Keratinocyte (primary cell): ENCODE measurements around the gene BMPER. TPM values are rescaled to one million over a fixed set of nuclear protein-coding genes. Genes with fewer than 3 reads are reported as not detected.

ENCODE experiments used
- DNase-seq: peaks from one replicate; pipeline ENCODE4 v3.0.0-alpha.2; 2011; ENCODE audit warnings: low read depth, missing footprints, low spot score
- FAIRE-seq: peaks from 2 replicates; lab custom pipeline; 2011; peaks lifted over from hg19 to GRCh38; lab: Jason Lieb, UNC
- H2AFZ ChIP-seq: 2 replicates; pipeline ENCODE4 v1.6.0; 2012; ENCODE audit warnings: low read length, control low read depth, inconsistent platforms; ENCODE audit not compliant: control insufficient read depth
- H3K27ac ChIP-seq: 2 replicates; pipeline ENCODE4 v1.5.1; 2011; ENCODE audit warnings: low read length; ENCODE audit not compliant: control insufficient read depth, insufficient read depth
- H3K27me3 ChIP-seq: 3 replicates; pipeline ENCODE4 v1.6.0; 2011; ENCODE audit warnings: low read length; ENCODE audit not compliant: control insufficient read depth, insufficient read depth; ENCODE audit errors: extremely low read depth
- H3K36me3 ChIP-seq, 2 experiments: 2 replicates in 1 of 2; 3 replicates in 1 of 2; pipeline ENCODE4 v1.5.1; 2011; ENCODE audit warnings: low read length in 2 of 2, mild to moderate bottlenecking in 1 of 2; ENCODE audit not compliant: control insufficient read depth in 2 of 2, insufficient read depth in 2 of 2; ENCODE audit errors: extremely low read depth in 1 of 2
- H3K4me1 ChIP-seq: 3 replicates; pipeline ENCODE4 v1.5.1; 2011; ENCODE audit warnings: low read length; ENCODE audit not compliant: control insufficient read depth, insufficient read depth; ENCODE audit errors: extremely low read depth
- H3K4me2 ChIP-seq: 3 replicates; pipeline ENCODE4 v1.6.0; 2011; ENCODE audit warnings: low read depth, low read length; ENCODE audit not compliant: control insufficient read depth, insufficient read depth; ENCODE audit errors: extremely low read depth
- H3K4me3 ChIP-seq, 3 experiments: fragments of 200-600 bp in 1 of 3; sonication (generic) in 1 of 3; 2 replicates in 2 of 3; 3 replicates in 1 of 3; pipeline ENCODE4 v1.5.1; 2011 to 2016; ENCODE audit warnings: low read length in 3 of 3, mild to moderate bottlenecking in 3 of 3, control low read depth in 2 of 3, inconsistent platforms in 1 of 3, low read depth in 1 of 3, mixed read lengths in 1 of 3, mixed run types in 1 of 3, moderate library complexity in 1 of 3; ENCODE audit not compliant: control insufficient read depth in 2 of 3, insufficient read depth in 2 of 3; ENCODE audit errors: extremely low read depth in 1 of 3
- H3K79me2 ChIP-seq: 2 replicates; pipeline ENCODE4 v1.6.0; 2012; ENCODE audit warnings: low read length; ENCODE audit not compliant: control insufficient read depth, insufficient read depth
- H3K9ac ChIP-seq: 3 replicates; pipeline ENCODE4 v1.6.0; 2011; ENCODE audit warnings: low read length; ENCODE audit not compliant: control insufficient read depth, insufficient read depth; ENCODE audit errors: extremely low read depth
- H3K9me1 ChIP-seq: 3 replicates; pipeline ENCODE4 v1.6.0; 2011; ENCODE audit warnings: low read length; ENCODE audit not compliant: control insufficient read depth, insufficient read depth; ENCODE audit errors: extremely low read depth
- H3K9me3 ChIP-seq: 2 replicates; pipeline ENCODE4 v1.5.1; 2012; ENCODE audit warnings: low read depth, low read length; ENCODE audit not compliant: control insufficient read depth
- H4K20me1 ChIP-seq: 3 replicates; pipeline ENCODE4 v1.6.0; 2011; ENCODE audit warnings: low read length; ENCODE audit not compliant: control insufficient read depth, insufficient read depth; ENCODE audit errors: extremely low read depth
- EZH2 ChIP-seq: IDR thresholded peaks from one replicate; pipeline ENCODE4 v1.6.1; 2012; ENCODE audit warnings: inconsistent platforms, mild to moderate bottlenecking, low read length, moderate library complexity
- dilution Hi-C: fragments of 300-500 bp; cut with MboI; formaldehyde crosslinking; loops from one replicate; pipeline ENCODE4 v1.7.0; 2020; ENCODE audit warnings: low sequenced_read_pairs; ENCODE audit not compliant: extremely low pct_ligation_motif_present
- polyA plus RNA-seq, 5 experiments: library from polyadenylated mRNA; depleted of rRNA in 3 of 5; stranded (reverse) in 3 of 5; stranded (forward) in 1 of 5; unstranded in 1 of 5; fragments of >200 nt; gene quantifications; 1 replicate in 1 of 5; 2 replicates in 3 of 5; 3 replicates in 1 of 5; pipeline versions ENCODE4 v1.2.1 to v1.2.3, GENCODE V29; 2011 to 2012; ENCODE audit warnings: missing spikeins in 2 of 5, low read depth in 1 of 5, low replicate concordance in 1 of 5
- TF ChIP-seq, protein P1 (sequence below), 3 experiments: IDR thresholded peaks in 1 of 3; conservative IDR thresholded peaks in 1 of 3; optimal IDR thresholded peaks in 1 of 3; 2 replicates in 2 of 3; 3 replicates in 1 of 3; pipeline versions ENCODE3 to v1.5.1; 2011; ENCODE audit warnings: low read length in 3 of 3, mild to moderate bottlenecking in 3 of 3, moderate library complexity in 2 of 3, control low read depth in 1 of 3, inconsistent platforms in 1 of 3; ENCODE audit not compliant: insufficient read depth in 2 of 3; ENCODE audit errors: extremely low read depth in 1 of 3

Gene BMPER
- polyA plus RNA-seq, 1 donor (not counting 4 experiments of a cell fraction or from before 2014, with no cell fraction given): 0.67 TPM

DNA sequence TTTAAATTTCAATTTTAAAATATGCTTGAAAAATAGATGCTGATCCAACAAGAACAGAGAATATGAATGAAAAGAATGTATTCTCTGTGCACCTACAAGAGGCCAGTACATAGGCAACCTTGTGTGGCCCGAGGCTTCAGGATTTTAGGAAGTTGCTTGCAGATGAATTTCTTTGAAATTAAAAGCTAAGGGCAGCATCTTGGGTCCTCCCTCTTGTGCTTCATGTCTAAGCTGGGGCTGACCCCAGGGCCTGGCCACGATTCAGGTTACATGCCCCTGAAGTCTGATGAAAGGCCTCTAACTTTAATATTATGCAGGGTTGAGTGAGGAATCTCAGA, 138.9 kb downstream of the BMPER start:
- Histone ChIP-seq H3K27me3 (no peaks in the 10 kb centered on the region), H3K4me2 (no peak overlapping the region), H3K9me3 (no peaks in the 10 kb centered on the region), H4K20me1 (no peaks in the 10 kb centered on the region), H3K9me1 (no peaks in the 10 kb centered on the region), H3K4me3 (no peak overlapping the region), H3K36me3 (no peaks in the 10 kb centered on the region), H3K9ac (no peak overlapping the region), H3K79me2 (no peaks in the 10 kb centered on the region), H3K27ac (no peak overlapping the region), H2AFZ (no peak overlapping the region), H3K4me1 (no peaks in the 10 kb centered on the region)
- DNase-seq (no peak), FAIRE-seq (no peak)
- TF ChIP-seq EZH2: no peak
- TF ChIP-seq, protein P1, sequence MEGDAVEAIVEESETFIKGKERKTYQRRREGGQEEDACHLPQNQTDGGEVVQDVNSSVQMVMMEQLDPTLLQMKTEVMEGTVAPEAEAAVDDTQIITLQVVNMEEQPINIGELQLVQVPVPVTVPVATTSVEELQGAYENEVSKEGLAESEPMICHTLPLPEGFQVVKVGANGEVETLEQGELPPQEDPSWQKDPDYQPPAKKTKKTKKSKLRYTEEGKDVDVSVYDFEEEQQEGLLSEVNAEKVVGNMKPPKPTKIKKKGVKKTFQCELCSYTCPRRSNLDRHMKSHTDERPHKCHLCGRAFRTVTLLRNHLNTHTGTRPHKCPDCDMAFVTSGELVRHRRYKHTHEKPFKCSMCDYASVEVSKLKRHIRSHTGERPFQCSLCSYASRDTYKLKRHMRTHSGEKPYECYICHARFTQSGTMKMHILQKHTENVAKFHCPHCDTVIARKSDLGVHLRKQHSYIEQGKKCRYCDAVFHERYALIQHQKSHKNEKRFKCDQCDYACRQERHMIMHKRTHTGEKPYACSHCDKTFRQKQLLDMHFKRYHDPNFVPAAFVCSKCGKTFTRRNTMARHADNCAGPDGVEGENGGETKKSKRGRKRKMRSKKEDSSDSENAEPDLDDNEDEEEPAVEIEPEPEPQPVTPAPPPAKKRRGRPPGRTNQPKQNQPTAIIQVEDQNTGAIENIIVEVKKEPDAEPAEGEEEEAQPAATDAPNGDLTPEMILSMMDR (optimal IDR thresholded peaks at IDR 0.05 in 1 of 3, IDR thresholded peaks at IDR 0.05 in 1 of 3, conservative IDR thresholded peaks at IDR 0.05 in 1 of 3; ENCODE audit: extremely low read depth in 1 of 3, insufficient read depth in 2 of 3, low read length in 3 of 3): no peak
- dilution Hi-C loops: no loop called here

DNA sequence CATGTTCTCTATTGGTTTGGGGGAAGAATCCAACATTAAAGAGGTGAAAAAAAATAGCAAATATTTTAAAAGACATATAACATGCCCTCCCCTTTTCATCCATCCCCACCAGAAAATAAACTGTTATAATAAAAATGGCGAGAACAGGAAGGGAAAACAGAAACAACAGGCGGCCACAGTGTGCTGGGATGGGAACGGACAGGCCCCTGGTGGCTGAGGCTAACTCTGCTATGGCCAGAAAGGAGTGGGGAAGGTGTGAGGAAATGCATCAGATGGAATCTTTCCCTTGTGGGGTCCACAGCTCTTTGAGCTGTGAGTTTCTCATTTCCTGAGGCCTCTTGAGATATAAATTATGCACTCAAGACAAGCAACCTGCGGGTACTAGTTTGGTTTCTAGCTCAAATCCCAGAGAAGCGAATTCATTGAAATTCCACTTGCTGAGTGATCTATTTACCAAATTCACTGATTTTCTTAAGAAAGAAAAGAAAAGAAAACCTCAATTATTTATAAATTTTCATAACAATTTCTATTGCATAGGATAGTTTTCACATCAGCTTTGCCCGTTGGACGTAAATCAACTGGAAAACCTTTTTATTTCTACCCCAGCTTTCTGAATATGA, 139.5 kb downstream of the BMPER start:
- dilution Hi-C loops: no loop called here
- no peak overlapping the region for H3K27ac ChIP-seq

More for the DNA sequence above, 139.5 kb downstream of the BMPER start:
- no peaks in the 10 kb centered on the region for H3K27me3 ChIP-seq
- no peaks in the 10 kb centered on the region for H3K9me3 ChIP-seq
- H4K20me1 ChIP-seq: no peaks in the 10 kb centered on the region
- no peak for FAIRE-seq
- H3K4me3 ChIP-seq: no peak overlapping the region
- H3K9ac ChIP-seq: no peak overlapping the region
- TF ChIP-seq, protein P1 (optimal IDR thresholded peaks at IDR 0.05 in 1 of 3, IDR thresholded peaks at IDR 0.05 in 1 of 3, conservative IDR thresholded peaks at IDR 0.05 in 1 of 3; ENCODE audit: extremely low read depth in 1 of 3, insufficient read depth in 2 of 3, low read length in 3 of 3): no peak
- no peak for TF ChIP-seq EZH2
- no peaks in the 10 kb centered on the region for H3K9me1 ChIP-seq
- DNase-seq: no peak
- H3K79me2 ChIP-seq: no peaks in the 10 kb centered on the region
- no peak overlapping the region for H3K4me2 ChIP-seq
- no peak overlapping the region for H2AFZ ChIP-seq
- no peaks in the 10 kb centered on the region for H3K36me3 ChIP-seq
- no peaks in the 10 kb centered on the region for H3K4me1 ChIP-seq
